HUDEP-2 (cell line): ENCODE results near the gene PLCH2.
"Not testable (repeated sequence)": the region's sequence is repeated elsewhere in the genome, so short reads cannot be mapped to it uniquely, and the experiment has no call there.

Experiments used
- DNase-seq, 76 experiments: peaks; one replicate each; lab custom pipeline; 2025; ENCODE audit not compliant: unreplicated experiment in 76 of 76; lab: John Stamatoyannopoulos, UW

PLCH2 gene

DNA sequence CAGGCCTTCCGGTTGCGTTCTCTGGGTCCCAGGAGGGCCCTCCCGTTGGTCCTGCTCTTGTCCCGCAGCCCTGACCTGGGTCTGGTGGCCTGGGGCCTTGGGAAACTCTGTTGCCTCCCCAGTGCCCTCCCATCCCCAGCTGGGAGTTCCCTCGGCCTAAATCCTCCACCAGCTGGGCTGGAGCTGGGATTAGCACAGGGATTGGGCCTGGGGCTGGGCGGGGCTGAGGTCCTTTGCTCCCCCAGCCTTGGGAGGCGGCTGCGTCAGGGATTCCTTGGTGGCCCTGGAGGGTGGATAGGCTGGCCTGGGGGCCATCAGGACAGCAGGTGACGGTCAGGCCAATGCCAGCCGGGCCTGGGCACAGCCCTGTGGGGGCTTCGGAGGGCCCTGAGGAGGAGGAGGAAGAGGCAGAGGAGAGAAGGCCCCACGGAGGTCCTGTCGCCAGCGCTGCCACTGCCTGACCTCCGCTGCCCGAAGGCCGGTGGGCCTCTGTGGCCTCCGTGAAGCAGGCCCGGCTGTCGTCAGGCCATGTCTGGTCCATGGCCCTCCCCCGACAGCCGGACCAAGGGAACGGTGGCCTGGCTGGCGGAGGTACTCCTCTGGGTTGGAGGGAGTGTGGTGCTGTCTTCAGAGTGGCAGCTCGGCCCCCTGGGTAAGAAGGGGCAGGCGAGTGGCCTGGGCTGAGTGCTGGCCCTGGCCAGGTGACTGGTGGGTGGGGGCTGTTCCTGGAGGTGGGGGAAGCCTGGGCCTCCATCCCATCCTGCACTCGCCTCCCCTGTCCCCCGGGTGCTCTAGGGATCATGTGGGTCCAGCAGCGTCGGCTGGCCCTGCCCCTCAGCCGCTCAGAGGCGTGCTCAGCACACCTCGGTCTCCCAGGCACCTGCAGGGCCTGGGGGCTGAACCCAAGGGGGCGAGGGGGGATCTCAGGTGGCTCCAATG is at the start of gene PLCH2:
Gene PLCH2 (plus strand): TSS at position 229 of the 939 bp plus-strand sequence. CDS start 300 bp downstream, at position 529.
- DNase-seq = no peak

GRCh38 chr1:2426540-2426939 is 49.5 kb upstream of the PLCH2 start:
- no peak for DNase-seq

GRCh38 chr1:2427051-2427450 is 49.0 kb upstream of the PLCH2 start:
- no peak for DNase-seq

DNA sequence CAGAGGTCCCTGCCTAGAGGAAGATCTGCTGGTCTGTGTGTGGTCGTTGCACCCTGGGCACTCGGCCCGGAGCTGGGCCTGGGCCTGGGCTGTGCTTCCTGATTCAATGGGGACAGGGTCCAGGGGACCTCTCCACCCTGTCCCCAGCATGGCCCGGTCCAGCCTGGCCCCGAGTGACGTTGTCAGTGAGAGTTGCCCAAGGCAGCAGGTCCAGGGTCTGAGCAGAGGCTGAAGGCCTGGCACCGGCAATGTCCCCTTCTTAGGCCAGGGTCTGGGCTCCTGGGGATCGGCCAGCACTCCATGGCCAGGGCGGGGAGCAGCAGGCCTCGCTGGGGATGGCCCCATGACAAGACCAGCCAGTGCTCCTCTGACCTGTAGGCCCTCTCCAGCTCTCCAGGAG is 48.1 kb upstream of the PLCH2 start:
- no peak for DNase-seq

GRCh38 chr1:2428490-2428889 is 47.6 kb upstream of the PLCH2 start:
- no peak for DNase-seq

- DNase-seq = peak in 2 of 76 experiments; percentile 11 to 12
These were observed 46.1 kb upstream of the PLCH2 start for GRCh38 chr1:2429780-2430591.

GRCh38 chr1:2430592-2430973 is 45.5 kb upstream of the PLCH2 start:
- DNase-seq = no peak

- DNase-seq = no peak
These were observed 45.0 kb upstream of the PLCH2 start for GRCh38 chr1:2431103-2431502.

DNA sequence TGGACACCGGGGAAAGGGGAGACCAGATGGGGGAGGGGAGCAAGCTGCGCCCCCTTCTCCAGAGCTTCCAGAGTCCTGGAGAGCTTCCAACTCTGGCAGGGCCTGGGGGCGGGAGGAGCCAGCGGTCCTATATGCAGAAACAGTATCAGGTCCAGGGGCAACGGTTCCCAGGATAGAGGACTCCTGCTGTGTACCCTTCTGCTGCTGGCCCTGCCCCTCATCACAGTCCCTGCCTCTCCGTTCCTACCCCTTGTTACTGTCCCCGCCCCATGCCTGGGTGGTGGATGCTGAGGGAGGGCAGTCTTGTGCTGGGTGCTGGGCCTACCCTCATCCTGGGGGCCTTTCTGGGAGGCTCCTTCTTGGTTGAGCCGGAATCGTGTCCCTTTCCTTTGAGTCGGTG is 44.6 kb upstream of the PLCH2 start:
- no peak for DNase-seq

DNA sequence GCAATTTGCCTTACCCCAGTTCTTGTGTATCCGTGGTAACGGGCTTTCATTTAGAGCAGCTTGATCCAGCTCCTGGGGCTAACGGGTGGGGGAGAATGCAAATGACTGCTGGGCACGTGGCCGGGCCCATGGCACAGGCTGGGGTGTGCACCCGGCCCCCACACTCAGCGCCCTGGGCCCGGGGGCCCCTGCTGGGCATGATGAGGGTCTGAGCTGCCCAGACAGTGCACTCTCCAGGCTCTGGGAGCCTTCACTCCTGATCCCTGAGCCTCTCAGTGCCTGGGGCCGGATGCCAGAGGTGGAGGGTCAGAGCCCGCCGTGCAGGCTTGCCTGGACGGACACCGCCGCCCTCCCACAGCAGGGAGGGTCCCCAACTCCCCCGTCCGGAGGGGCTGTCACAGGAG is 43.6 kb upstream of the PLCH2 start:
- DNase-seq = no peak

DNA sequence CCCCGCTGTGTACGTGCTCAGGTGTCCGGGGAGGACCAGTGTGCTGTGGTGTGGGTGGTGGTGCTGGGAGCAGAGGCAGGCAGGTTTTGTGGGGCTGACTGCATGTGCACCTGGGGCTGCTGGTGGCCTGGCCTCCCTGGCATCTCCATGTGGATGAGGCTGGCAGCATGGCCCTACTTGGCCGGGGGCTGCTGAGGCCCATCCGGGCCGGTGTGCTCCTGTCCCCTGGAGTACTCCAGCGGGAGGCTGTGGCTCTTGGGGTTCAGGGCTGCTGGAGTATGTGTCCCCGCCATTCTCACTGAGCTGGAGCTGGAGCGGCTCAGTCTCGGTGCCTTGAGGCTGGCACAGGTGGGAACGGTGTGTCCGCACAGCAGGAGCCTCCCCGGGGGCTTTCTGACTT is 42.9 kb upstream of the PLCH2 start:
- no peak for DNase-seq

DNA sequence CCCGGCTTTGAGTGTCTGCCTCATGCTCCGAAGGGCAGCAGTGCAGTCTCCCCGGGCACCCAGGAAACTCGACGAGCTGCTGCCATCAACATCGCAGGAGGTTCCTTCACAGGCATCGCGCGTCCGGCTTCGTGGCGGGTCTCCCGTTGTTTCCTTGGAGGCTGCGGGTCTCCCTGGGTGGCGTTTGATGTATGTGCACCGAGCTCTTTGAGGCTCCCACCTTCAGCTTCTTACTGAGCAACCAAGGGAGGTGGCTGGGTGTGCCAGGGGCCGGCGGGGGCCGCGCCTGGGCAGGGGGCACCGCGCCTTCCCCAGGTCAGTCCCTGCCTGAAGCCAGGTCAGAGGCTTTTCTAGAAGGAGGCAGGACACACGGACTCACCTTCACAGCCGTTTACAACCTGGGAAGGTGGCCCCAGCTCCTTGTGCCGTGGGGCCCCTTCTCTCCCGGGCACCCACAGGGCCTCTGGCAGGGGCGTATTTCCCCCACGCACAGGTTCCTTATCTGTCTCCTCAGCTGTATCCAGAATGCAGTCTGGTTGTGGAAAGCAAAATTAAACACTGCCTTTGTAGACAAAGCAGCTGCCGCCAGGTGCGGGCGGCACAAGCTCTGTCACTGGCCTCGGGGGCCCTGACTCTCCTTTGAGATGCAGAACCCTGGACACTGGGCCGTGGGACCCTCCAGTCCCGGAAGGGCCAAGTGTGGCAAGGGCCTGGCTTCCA is 42.0 kb upstream of the PLCH2 start:
- no peak for DNase-seq

- no peak for DNase-seq
These were observed 41.0 kb upstream of the PLCH2 start for GRCh38 chr1:2435091-2435490.

GRCh38 chr1:2435746-2436355 is 40.2 kb upstream of the PLCH2 start:
- no peak for DNase-seq

DNA sequence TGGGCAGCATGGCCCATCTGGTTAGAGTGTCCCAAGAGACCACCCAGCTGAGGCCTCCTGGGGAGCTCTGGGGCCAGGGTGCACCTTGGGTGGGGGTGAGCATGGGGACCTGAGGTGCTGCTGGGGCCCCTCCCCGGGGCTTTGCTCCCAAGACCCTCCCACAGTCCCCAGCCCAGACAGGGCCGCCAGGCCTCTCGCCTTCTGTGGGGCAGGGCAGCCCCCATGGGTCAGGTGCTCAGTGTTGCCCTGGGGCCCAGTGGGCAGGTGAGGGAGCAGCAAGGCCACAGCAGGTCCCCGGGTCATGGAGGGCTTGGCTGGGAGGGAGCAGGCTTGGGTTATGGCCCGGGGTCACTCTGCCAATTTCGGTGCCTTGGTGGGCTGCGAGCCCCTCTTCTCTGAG is 39.2 kb upstream of the PLCH2 start:
- DNase-seq = no peak

DNA sequence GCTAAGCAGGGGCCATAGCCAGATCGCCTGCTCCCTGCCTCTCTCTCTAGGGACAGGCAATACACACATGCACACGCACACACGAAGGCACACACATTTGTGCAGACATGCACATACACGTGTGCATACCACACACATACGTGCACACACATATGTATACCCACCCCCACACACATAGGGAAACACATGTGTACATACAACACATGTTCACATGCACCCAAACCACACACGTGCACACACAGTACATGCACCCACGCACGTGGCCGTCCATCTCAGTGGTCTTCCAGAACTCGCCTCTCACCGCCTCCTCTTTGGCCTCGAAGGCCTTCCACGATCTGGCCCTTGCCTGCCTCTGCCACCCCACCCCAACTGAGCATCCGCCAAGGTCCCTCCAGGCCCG is 38.5 kb upstream of the PLCH2 start:
- no peak for DNase-seq

GRCh38 chr1:2438038-2438437 is 38.1 kb upstream of the PLCH2 start:
- DNase-seq = no peak

DNA sequence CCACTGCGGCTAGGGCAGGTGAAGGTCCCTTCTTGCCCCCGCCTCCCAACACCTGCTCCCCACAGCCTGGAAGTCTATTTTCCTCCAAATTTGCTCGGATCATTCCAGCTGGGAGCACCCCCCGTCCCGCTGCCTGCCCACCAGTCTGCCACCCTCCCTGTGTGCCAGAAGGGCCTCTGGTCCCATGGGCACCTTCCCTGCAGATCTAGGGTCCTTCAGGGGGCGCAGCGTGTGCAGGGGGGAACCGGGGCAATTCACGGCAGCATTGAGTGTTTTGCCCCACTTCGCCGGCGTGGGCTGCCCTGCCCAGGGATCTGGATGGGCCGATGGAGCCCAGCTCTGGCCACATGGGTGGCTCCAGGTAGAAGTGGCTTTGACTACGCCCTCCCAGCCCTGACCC is 37.4 kb upstream of the PLCH2 start:
- no peak for DNase-seq

GRCh38 chr1:2439369-2439768 is 36.7 kb upstream of the PLCH2 start:
- DNase-seq = no peak

DNA sequence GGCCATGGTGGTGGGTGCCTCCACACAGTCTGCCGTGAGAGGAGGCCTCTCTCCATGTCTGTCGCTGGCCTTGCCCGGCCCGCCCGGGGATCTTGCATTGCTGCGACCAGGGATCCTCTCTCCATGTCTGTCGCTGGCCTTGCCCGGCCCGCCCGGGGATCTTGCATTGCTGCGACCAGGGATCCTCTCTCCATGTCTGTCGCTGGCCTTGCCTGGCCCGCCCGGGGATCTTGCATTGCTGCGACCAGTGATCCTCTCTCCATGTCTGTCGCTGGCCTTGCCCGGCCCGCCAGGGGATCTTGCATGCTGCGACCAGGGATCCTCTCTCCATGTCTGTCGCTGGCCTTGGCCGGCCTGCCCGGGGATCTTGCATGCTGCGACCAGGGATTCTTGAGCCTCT is 35.7 kb upstream of the PLCH2 start:
- DNase-seq = not testable (repeated sequence)

GRCh38 chr1:2441746-2442145 is 34.3 kb upstream of the PLCH2 start:
- DNase-seq = no peak
